Measurements from ENCODE around the gene UPF3B.

The UPF3B gene

GRCh38 chrX:119885554-119886428 lies 33.0 kb upstream of the UPF3B start:
- peak; percentile 41 for ATAC-seq

GRCh38 chrX:119880552-119881437 lies 28.0 kb upstream of the UPF3B start:
- TF ChIP-seq ZNF8 (CRISPR knock-in tag; IDR thresholded peaks at IDR 0.05) (no peak), OSR1 (CRISPR knock-in tag; IDR thresholded peaks at IDR 0.05) (no peak)
- ATAC-seq: peak; percentile 99

More at GRCh38 chrX:119885554-119886428, 33.0 kb upstream of the UPF3B start:
- TF ChIP-seq ISL1 (CRISPR knock-in tag; IDR thresholded peaks at IDR 0.05) (no peak), ZFP3 (CRISPR knock-in tag; IDR thresholded peaks at IDR 0.05) (no peak), BACH2 (CRISPR knock-in tag; IDR thresholded peaks at IDR 0.05; ENCODE audit: borderline replicate concordance) (no peak), CSDC2 (CRISPR knock-in tag; IDR thresholded peaks at IDR 0.05) (no peak), PPARA (CRISPR knock-in tag; IDR thresholded peaks at IDR 0.05; ENCODE audit: borderline replicate concordance) (no peak), GLIS3 (CRISPR knock-in tag; IDR thresholded peaks at IDR 0.05) (no peak), CSRNP3 (CRISPR knock-in tag; IDR thresholded peaks at IDR 0.05) (no peak), ZNF565 (CRISPR knock-in tag; conservative IDR thresholded peaks at IDR 0.05; ENCODE audit: low read depth) (no peak), RARB (CRISPR knock-in tag; IDR thresholded peaks at IDR 0.05) (no peak), ZC3H10 (CRISPR knock-in tag; IDR thresholded peaks at IDR 0.05) (no peak), TOX (CRISPR knock-in tag; IDR thresholded peaks at IDR 0.05; ENCODE audit: borderline replicate concordance) (no peak), POU6F1 (CRISPR knock-in tag; IDR thresholded peaks at IDR 0.05; ENCODE audit: borderline replicate concordance, low read depth) (no peak), ARNTL (CRISPR knock-in tag; IDR thresholded peaks at IDR 0.05; ENCODE audit: borderline replicate concordance, low read depth) (no peak)

GRCh38 chrX:119880076-119880475 lies 27.3 kb upstream of the UPF3B start:
- TF ChIP-seq OSR1 (CRISPR knock-in tag; IDR thresholded peaks at IDR 0.05) (no peak), ARNTL (CRISPR knock-in tag; IDR thresholded peaks at IDR 0.05; ENCODE audit: borderline replicate concordance, low read depth) (no peak), ZNF8 (CRISPR knock-in tag; IDR thresholded peaks at IDR 0.05) (no peak), ISL1 (CRISPR knock-in tag; IDR thresholded peaks at IDR 0.05) (no peak), ZFP3 (CRISPR knock-in tag; IDR thresholded peaks at IDR 0.05) (no peak)
- no peak for ATAC-seq

GRCh38 chrX:119878740-119879139 lies 26.0 kb upstream of the UPF3B start:
- TF ChIP-seq ZNF8 (CRISPR knock-in tag; IDR thresholded peaks at IDR 0.05) (no peak), ESRRG (CRISPR knock-in tag; IDR thresholded peaks at IDR 0.05) (no peak), CSRNP3 (CRISPR knock-in tag; IDR thresholded peaks at IDR 0.05) (no peak), CSDC2 (CRISPR knock-in tag; IDR thresholded peaks at IDR 0.05) (no peak), ISL1 (CRISPR knock-in tag; IDR thresholded peaks at IDR 0.05) (no peak), ZFP3 (CRISPR knock-in tag; IDR thresholded peaks at IDR 0.05) (no peak), ZNF565 (CRISPR knock-in tag; conservative IDR thresholded peaks at IDR 0.05; ENCODE audit: low read depth) (no peak), SNAI2 (CRISPR knock-in tag; IDR thresholded peaks at IDR 0.05) (no peak), OSR1 (CRISPR knock-in tag; IDR thresholded peaks at IDR 0.05) (no peak), PATZ1 (CRISPR knock-in tag; IDR thresholded peaks at IDR 0.05; ENCODE audit: borderline replicate concordance) (no peak), TCF4 (CRISPR knock-in tag; IDR thresholded peaks at IDR 0.05; ENCODE audit: borderline replicate concordance) (no peak), RARB (CRISPR knock-in tag; IDR thresholded peaks at IDR 0.05) (no peak)
- no peak for ATAC-seq
